ENCODE data around the gene SSTR5. TPM values are rescaled to one million over a fixed set of nuclear protein-coding genes. Genes with fewer than 3 reads are reported as not detected.

SSTR5 gene
- total and polyA plus RNA-seq, 2 experiments from 2014 or later: not detected

DNA sequence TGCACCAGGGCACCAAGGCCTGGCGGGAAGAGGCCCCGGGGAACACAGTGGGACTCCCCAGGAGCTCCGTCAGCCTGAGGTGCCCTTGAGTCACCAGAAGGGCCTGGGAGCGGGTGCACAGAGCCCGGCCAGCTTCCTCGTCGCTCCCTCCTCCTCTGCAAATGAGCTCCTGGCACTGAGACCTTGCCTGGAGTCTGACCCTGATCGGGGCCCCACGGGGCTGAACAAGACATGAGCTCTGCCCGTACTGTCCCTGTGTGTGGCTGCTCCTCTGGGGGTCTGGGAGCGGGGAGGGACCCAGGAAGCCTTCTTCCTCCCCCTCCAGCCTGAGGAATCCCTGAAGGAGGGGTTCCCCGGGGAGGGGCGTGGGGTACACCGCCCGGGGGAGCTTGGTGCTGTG, 36.4 kb upstream of the SSTR5 start:
- Histone ChIP-seq H3K27me3 (no peaks in the 10 kb centered on the region), H3K27ac (no peak overlapping the region), H3K9me3 (ENCODE audit: low read depth) (no peaks in the 10 kb centered on the region), H3K4me1 (ENCODE audit: low read depth) (peaks cover 6% of the 10 kb centered on the region), H3K4me3 (no peak overlapping the region), H3K36me3 (no peaks in the 10 kb centered on the region)
- TF ChIP-seq, protein P1, sequence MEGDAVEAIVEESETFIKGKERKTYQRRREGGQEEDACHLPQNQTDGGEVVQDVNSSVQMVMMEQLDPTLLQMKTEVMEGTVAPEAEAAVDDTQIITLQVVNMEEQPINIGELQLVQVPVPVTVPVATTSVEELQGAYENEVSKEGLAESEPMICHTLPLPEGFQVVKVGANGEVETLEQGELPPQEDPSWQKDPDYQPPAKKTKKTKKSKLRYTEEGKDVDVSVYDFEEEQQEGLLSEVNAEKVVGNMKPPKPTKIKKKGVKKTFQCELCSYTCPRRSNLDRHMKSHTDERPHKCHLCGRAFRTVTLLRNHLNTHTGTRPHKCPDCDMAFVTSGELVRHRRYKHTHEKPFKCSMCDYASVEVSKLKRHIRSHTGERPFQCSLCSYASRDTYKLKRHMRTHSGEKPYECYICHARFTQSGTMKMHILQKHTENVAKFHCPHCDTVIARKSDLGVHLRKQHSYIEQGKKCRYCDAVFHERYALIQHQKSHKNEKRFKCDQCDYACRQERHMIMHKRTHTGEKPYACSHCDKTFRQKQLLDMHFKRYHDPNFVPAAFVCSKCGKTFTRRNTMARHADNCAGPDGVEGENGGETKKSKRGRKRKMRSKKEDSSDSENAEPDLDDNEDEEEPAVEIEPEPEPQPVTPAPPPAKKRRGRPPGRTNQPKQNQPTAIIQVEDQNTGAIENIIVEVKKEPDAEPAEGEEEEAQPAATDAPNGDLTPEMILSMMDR (IDR thresholded peaks at IDR 0.05; ENCODE audit: low read depth, low read length): no peak
- DNase-seq (ENCODE audit: low read depth in 1 of 2, low spot score in 1 of 2): peak in 1 of 2 donors; percentile 34

DNA sequence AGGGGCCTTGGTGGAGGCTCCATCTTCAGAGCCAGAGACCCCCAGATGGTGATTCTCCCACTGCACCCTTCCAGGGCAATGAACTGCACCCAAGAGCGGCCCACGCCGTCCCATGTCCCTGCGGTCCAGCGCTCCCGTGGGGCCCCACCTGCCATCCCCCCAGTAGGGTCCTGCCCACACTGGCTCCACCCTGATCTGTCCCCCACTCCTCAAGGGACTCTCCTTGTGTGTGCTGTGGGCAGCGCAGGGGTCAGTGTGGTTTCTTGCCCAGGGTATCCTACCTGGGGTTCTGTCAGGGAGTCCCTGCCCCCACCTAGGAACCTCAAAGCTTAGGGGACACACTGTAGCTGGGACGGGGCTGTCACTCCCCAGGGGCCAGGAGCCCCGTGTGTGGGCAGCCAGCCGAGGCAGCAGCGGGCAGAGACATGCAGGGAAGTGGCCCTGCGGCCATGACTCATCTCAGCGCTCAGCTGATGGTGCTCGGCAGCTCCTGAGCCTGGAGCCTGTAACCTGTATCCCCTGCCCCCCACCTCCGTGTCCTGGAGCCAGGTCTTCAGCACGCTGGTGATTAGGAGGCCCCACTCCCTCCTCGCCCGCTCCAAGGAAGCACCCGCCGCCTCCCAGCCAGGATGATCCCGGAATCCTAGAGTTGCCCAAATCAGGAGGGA, 35.7 kb upstream of the SSTR5 start:
- Histone ChIP-seq H3K4me1 (ENCODE audit: low read depth) (peaks cover 6% of the 10 kb centered on the region), H3K9me3 (ENCODE audit: low read depth) (no peaks in the 10 kb centered on the region), H3K36me3 (no peaks in the 10 kb centered on the region), H3K4me3 (no peak overlapping the region), H3K27ac (no peak overlapping the region), H3K27me3 (no peaks in the 10 kb centered on the region)
- TF ChIP-seq, protein P1 (IDR thresholded peaks at IDR 0.05; ENCODE audit: low read depth, low read length): no peak
- no peak for DNase-seq (ENCODE audit: low read depth in 1 of 2, low spot score in 1 of 2)

DNA sequence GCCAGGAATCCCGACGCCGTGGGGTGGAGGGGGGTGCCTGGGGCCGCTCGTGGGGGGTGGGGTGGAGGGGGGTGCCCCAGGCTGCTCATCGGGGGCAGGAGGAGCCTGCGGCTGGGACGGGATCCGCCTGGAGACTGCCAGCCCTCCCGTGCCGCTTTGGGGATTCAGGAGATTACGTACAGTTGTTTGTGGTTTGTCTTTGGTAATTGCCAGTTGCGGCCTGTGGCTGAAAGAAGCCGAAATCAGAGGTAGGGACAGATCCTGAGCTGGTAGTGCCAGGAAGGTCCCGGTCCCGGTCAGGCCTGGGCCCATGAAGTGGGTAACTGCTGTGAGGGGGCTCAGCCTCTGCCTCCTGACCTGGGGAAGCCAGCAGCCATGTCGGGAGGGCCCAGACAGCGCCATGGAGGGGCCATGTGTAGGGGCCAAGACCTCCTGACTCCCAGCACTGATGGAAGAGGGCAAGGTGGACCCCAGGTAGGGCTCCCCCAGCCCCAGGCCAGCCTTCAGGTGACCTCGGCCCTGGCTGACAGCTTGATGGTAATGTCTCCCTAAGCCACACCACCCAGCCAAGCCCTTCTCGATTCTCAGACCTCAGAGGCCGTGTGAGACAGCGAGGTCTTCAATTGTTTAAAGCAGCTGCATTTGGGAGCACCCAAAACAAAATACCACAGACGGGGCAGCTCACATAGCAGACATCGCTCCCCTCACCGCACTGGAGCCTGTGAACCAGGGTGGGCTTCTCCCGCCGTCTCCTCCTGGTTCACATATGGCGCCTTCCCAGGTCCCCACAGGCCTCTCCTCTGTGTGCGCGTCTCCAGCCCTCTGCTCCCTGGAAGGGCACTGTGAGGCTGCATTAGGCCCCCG, 34.9 kb upstream of the SSTR5 start:
- peaks cover 6% of the 10 kb centered on the region for H3K4me1 ChIP-seq (ENCODE audit: low read depth)

DNA sequence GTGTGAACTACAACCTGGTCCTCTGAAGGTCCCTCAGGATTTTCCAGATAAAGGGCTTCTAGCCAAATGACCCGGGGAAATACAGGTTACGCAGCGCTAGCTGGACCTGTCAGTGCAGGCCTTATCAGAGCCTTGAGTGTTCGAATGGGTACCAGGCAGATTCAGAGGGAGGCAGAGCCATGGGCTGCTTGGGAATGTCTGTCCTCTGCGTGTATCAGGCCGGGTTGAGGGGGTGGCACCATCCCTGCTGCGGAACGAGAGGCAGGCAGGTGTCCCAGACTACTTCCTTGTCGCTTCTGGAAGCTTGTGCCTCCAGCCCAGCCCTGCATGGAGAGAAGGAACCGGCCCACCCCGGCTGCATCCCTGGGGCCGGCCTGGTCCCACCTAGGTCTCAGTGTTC, 33.6 kb upstream of the SSTR5 start:
- Histone ChIP-seq H3K36me3 (no peaks in the 10 kb centered on the region), H3K4me1 (ENCODE audit: low read depth) (peaks cover 6% of the 10 kb centered on the region), H3K9me3 (ENCODE audit: low read depth) (no peaks in the 10 kb centered on the region), H3K27ac (no peak overlapping the region), H3K4me3 (no peak overlapping the region), H3K27me3 (no peaks in the 10 kb centered on the region)
- TF ChIP-seq, protein P1 (IDR thresholded peaks at IDR 0.05; ENCODE audit: low read depth, low read length): no peak
- DNase-seq (ENCODE audit: low read depth in 1 of 2, low spot score in 1 of 2): no peak

More for the DNA sequence above, 34.9 kb upstream of the SSTR5 start:
- no peaks in the 10 kb centered on the region for H3K27me3 ChIP-seq
- no peak overlapping the region for H3K27ac ChIP-seq
- no peak for DNase-seq (ENCODE audit: low read depth in 1 of 2, low spot score in 1 of 2)
- no peaks in the 10 kb centered on the region for H3K36me3 ChIP-seq
- no peaks in the 10 kb centered on the region for H3K9me3 ChIP-seq (ENCODE audit: low read depth)
- H3K4me3 ChIP-seq: no peak overlapping the region
- TF ChIP-seq, protein P1 (IDR thresholded peaks at IDR 0.05; ENCODE audit: low read depth, low read length): no peak

DNA sequence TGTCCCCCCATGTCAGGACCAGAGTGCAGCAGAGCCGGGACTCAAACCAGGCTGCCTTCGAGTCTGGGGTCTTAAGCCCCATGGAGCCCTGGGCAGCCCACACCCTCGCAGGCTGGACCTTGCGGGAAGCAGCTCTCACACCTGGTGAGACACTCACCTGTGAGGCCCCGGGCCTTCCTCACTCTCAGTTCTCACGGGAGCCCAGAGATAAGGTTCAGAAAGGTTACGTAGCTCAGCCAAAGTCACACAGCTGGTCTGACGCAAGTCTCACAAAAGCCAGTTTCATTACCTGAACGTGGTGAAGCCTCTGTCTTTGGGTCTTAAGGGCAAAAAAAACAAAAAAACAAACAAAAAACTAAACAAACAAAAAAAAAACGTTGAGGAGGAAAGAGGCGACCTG, 32.8 kb upstream of the SSTR5 start:
- no peak for DNase-seq (ENCODE audit: low read depth in 1 of 2, low spot score in 1 of 2)
- Histone ChIP-seq H3K4me1 (ENCODE audit: low read depth) (peaks cover 6% of the 10 kb centered on the region), H3K4me3 (no peak overlapping the region), H3K27ac (no peak overlapping the region), H3K9me3 (ENCODE audit: low read depth) (no peaks in the 10 kb centered on the region), H3K27me3 (no peaks in the 10 kb centered on the region), H3K36me3 (no peaks in the 10 kb centered on the region)
- TF ChIP-seq, protein P1 (IDR thresholded peaks at IDR 0.05; ENCODE audit: low read depth, low read length): no peak

All from cardiac muscle cell (in vitro differentiated cells and primary cell).